ENCODE results near the gene SPON1.

DNA sequence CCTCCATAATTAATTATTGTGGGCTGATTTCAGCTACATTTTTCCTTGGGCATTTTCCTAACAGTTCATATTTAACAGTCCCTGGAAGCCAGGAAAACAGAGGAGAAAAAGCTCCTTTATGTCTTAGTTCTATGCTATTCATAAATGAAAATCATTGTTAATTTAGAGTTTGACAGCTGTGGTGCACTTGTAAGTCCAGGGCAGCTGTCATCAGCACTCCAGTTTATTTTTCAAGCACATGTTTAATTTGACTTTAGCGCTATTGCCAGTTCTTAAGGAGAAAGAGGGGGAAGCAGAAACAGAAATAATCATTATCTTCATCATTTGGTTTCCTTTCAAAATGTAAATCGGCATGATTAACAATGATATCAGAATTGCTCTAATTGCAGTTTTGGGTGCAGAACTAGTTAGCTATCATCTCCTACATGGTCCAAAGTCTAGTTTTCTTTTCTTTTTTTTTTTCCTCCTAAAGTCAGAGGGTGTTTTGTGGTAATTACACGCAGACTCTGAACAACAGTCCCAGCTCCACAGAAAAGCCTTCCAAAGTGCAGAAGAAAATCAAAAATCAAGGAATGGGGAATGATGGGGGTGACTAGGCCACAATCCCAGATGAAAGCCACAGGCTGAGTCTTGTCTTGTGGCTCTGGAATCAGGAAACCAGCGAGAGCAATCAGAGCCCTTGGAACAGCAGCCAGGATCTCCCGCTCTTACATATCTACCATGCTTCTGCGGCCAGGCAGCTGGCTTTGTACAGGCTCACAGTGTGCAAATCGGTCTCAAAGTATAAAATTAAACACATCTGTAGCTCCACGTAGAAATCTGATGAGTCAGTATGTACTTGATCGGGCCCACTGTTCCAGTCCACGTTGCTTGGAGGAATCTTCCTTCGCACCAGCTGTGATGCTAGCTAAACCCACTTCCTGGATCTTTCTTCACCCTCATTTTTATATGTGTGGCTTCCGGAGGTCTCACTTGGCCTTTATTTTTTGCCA lies 91.9 kb downstream of the SPON1 start:
- TF ChIP-seq, protein P1, sequence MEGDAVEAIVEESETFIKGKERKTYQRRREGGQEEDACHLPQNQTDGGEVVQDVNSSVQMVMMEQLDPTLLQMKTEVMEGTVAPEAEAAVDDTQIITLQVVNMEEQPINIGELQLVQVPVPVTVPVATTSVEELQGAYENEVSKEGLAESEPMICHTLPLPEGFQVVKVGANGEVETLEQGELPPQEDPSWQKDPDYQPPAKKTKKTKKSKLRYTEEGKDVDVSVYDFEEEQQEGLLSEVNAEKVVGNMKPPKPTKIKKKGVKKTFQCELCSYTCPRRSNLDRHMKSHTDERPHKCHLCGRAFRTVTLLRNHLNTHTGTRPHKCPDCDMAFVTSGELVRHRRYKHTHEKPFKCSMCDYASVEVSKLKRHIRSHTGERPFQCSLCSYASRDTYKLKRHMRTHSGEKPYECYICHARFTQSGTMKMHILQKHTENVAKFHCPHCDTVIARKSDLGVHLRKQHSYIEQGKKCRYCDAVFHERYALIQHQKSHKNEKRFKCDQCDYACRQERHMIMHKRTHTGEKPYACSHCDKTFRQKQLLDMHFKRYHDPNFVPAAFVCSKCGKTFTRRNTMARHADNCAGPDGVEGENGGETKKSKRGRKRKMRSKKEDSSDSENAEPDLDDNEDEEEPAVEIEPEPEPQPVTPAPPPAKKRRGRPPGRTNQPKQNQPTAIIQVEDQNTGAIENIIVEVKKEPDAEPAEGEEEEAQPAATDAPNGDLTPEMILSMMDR (conservative IDR thresholded peaks at IDR 0.05; ENCODE audit: low read depth in 2 of 2) = no peak
- TF ChIP-seq, protein P2, sequence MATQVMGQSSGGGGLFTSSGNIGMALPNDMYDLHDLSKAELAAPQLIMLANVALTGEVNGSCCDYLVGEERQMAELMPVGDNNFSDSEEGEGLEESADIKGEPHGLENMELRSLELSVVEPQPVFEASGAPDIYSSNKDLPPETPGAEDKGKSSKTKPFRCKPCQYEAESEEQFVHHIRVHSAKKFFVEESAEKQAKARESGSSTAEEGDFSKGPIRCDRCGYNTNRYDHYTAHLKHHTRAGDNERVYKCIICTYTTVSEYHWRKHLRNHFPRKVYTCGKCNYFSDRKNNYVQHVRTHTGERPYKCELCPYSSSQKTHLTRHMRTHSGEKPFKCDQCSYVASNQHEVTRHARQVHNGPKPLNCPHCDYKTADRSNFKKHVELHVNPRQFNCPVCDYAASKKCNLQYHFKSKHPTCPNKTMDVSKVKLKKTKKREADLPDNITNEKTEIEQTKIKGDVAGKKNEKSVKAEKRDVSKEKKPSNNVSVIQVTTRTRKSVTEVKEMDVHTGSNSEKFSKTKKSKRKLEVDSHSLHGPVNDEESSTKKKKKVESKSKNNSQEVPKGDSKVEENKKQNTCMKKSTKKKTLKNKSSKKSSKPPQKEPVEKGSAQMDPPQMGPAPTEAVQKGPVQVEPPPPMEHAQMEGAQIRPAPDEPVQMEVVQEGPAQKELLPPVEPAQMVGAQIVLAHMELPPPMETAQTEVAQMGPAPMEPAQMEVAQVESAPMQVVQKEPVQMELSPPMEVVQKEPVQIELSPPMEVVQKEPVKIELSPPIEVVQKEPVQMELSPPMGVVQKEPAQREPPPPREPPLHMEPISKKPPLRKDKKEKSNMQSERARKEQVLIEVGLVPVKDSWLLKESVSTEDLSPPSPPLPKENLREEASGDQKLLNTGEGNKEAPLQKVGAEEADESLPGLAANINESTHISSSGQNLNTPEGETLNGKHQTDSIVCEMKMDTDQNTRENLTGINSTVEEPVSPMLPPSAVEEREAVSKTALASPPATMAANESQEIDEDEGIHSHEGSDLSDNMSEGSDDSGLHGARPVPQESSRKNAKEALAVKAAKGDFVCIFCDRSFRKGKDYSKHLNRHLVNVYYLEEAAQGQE (IDR thresholded peaks at IDR 0.05; ENCODE audit: unreplicated experiment) = no peak
- TF ChIP-seq POLR2AphosphoS5 (IDR thresholded peaks at IDR 0.05; ENCODE audit: low read depth) (no peak), EZH2 (IDR thresholded peaks at IDR 0.05; ENCODE audit: low read depth, unreplicated experiment) (no peak), EZH2phosphoT487 (IDR thresholded peaks at IDR 0.05; ENCODE audit: unreplicated experiment) (no peak)
- TF ChIP-seq, protein P3, sequence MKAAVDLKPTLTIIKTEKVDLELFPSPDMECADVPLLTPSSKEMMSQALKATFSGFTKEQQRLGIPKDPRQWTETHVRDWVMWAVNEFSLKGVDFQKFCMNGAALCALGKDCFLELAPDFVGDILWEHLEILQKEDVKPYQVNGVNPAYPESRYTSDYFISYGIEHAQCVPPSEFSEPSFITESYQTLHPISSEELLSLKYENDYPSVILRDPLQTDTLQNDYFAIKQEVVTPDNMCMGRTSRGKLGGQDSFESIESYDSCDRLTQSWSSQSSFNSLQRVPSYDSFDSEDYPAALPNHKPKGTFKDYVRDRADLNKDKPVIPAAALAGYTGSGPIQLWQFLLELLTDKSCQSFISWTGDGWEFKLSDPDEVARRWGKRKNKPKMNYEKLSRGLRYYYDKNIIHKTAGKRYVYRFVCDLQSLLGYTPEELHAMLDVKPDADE (IDR thresholded peaks at IDR 0.05) = no peak
